ENCODE measurements around the gene EMP1. TPM values are rescaled to one million over a fixed set of nuclear protein-coding genes. Genes with fewer than 3 reads are reported as not detected.

EMP1 gene
- total RNA-seq, 1 experiment from 2014 or later, result 0.63 TPM

DNA sequence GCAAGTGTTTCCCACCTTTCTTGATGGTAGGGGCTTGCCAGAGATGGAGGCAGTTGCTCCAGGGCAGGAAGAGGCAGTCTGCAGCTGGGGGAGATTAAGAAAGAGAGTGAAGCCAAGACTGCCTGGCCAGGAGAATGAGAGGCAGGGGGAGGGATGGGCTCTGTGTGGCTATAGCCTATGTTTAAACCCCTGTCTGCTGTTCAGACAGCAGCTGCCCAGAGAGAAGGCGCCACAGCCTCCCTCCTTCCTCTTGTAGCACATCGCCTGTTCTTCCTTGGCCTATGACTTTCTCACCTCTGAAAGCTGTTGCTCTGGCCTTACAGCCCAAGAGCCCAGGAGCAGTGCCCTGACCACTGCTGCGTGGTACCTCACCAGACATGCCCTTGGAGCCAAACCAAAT lies 61.7 kb downstream of the EMP1 start:
- H3K9me3 Mint-ChIP-seq, result peaks cover under 1 to 4% of the 10 kb centered on the region in 2 experiments; a peak in 2 of 5 replicates

More for the DNA sequence above, 61.7 kb downstream of the EMP1 start:
- WGBS (ENCODE audit: extremely low coverage, insufficient read length, low lambda C conversion rate), result no CpG with 5 or more reads among the region's 3 CpGs
- H3K18ac ChIP-seq (ENCODE audit: insufficient read length, low read depth, low read length), result peak overlapping the region; percentile 7
- no peak overlapping the region for H3K23ac ChIP-seq (ENCODE audit: insufficient read length, low read depth, low read length)
- H3K79me1 ChIP-seq (ENCODE audit: insufficient read depth, low read depth, low read length, poor library complexity, severe bottlenecking), result no peaks in the 10 kb centered on the region
- H3K4me2 ChIP-seq (ENCODE audit: insufficient read depth, insufficient read length, low read length), result no peak overlapping the region
- no peak overlapping the region for H3K9ac ChIP-seq (ENCODE audit: extremely low read depth, insufficient read length, low read length)
- no peak overlapping the region for H4K8ac ChIP-seq (replicated peaks; ENCODE audit: insufficient read length, low read depth, low read length)
- H3K79me2 ChIP-seq (ENCODE audit: insufficient read depth, low read length), result no peaks in the 10 kb centered on the region
- no peak overlapping the region for H3K27ac ChIP-seq (ENCODE audit: insufficient read length, low read depth, low read length)
- Mint-ChIP-seq H3K27me3 (ENCODE audit: low read depth) (no peaks in the 10 kb centered on the region; the same call in 1 of the 2 replicates), H3K4me1 (peaks cover 24 to 32% of the 10 kb centered on the region in 2 experiments), H3K36me3 (ENCODE audit: insufficient read depth in 1 of 3, low read depth in 3 of 3) (peaks cover under 1 to 2% (median under 1%) of the 10 kb centered on the region in 3 experiments; a peak in 4 of 7 replicates), H3K4me3 (no peak overlapping the region), H3K27ac (peak overlapping the region in 2 of 3 experiments; percentile 83 to 90; a peak in 4 of 7 replicates)
- H2BK5ac ChIP-seq (ENCODE audit: insufficient read length, low read length), result no peak overlapping the region
- TF ChIP-seq, protein P1, sequence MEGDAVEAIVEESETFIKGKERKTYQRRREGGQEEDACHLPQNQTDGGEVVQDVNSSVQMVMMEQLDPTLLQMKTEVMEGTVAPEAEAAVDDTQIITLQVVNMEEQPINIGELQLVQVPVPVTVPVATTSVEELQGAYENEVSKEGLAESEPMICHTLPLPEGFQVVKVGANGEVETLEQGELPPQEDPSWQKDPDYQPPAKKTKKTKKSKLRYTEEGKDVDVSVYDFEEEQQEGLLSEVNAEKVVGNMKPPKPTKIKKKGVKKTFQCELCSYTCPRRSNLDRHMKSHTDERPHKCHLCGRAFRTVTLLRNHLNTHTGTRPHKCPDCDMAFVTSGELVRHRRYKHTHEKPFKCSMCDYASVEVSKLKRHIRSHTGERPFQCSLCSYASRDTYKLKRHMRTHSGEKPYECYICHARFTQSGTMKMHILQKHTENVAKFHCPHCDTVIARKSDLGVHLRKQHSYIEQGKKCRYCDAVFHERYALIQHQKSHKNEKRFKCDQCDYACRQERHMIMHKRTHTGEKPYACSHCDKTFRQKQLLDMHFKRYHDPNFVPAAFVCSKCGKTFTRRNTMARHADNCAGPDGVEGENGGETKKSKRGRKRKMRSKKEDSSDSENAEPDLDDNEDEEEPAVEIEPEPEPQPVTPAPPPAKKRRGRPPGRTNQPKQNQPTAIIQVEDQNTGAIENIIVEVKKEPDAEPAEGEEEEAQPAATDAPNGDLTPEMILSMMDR (conservative IDR thresholded peaks at IDR 0.05), result no peak
- no peak overlapping the region for H2AFZ ChIP-seq (ENCODE audit: low read length)
- H3K56ac ChIP-seq (ENCODE audit: insufficient read length, low read depth, low read length), result no peak overlapping the region
- DNase-seq, result no peak
- H3K4me1 ChIP-seq (ENCODE audit: insufficient read depth, low read length), result peaks cover 10% of the 10 kb centered on the region; the same call in 1 of the 2 replicates
- H2BK12ac ChIP-seq (ENCODE audit: insufficient read length, low read depth, low read length), result no peak overlapping the region
- H2AK5ac ChIP-seq (ENCODE audit: insufficient read length, low read length), result no peak overlapping the region
- 0 out of 2 replicates have a peak overlapping the region, but pooled peaks have one; percentile 22 for H3K14ac ChIP-seq (ENCODE audit: insufficient read depth, low read length)
- H2BK20ac ChIP-seq (ENCODE audit: low read depth, low read length, poor library complexity, severe bottlenecking), result no peak overlapping the region
- peaks cover 4% of the 10 kb centered on the region for H3K23me2 ChIP-seq (ENCODE audit: insufficient read length, low read depth, low read length, poor library complexity, severe bottlenecking)
- no peak overlapping the region for H3T11ph ChIP-seq (ENCODE audit: low read length)
- no peak overlapping the region for H4K5ac ChIP-seq (ENCODE audit: insufficient read length, low read depth, low read length)
- H4K91ac ChIP-seq (ENCODE audit: insufficient read length, low read depth, low read length), result no peak overlapping the region
- no peak overlapping the region for H3K4ac ChIP-seq (ENCODE audit: low read depth, low read length)
- H3K27me3 ChIP-seq (ENCODE audit: insufficient read depth, low read length), result no peaks in the 10 kb centered on the region
- H4K20me1 ChIP-seq (ENCODE audit: control insufficient read depth, insufficient read depth, insufficient read length), result no peaks in the 10 kb centered on the region
- H3K9me3 ChIP-seq (ENCODE audit: control insufficient read depth, low read depth, low read length), result no peaks in the 10 kb centered on the region
- H2BK120ac ChIP-seq (ENCODE audit: low read depth, low read length, poor library complexity, severe bottlenecking), result no peak overlapping the region
- no peak overlapping the region for H2BK15ac ChIP-seq (ENCODE audit: low read depth, low read length)

Measured in H9 (cell line).